Loucy (cell line): ENCODE data around the gene C17orf113.

Source experiments
- H2AFZ ChIP-seq: fragments of 200-600 bp; sonication (generic); 2 replicates; pipeline ENCODE4 v1.6.0; 2016; ENCODE audit warnings: antibody characterized with exemption, mild to moderate bottlenecking, low read length, moderate library complexity
- H3F3A ChIP-seq: fragments of 200-600 bp; 2 replicates; pipeline ENCODE4 v1.6.0; 2016; ENCODE audit warnings: antibody characterized with exemption, low read depth, mild to moderate bottlenecking
- H3K27me3 ChIP-seq: fragments of 200-600 bp; sonication (generic); 2 replicates; pipeline ENCODE4 v1.6.1; 2014; ENCODE audit warnings: low read length, mild to moderate bottlenecking; ENCODE audit not compliant: insufficient read depth, poor library complexity, severe bottlenecking
- H3K36me3 ChIP-seq: fragments of 200-600 bp; sonication (generic); 2 replicates; pipeline ENCODE4 v1.6.1; 2016; ENCODE audit warnings: low read length; ENCODE audit not compliant: insufficient read depth
- H3K4me1 ChIP-seq: fragments of 200-600 bp; sonication (generic); 2 replicates; pipeline ENCODE4 v1.5.1; 2014; ENCODE audit warnings: low read length, mild to moderate bottlenecking; ENCODE audit not compliant: insufficient read depth, poor library complexity, severe bottlenecking
- H3K4me2 ChIP-seq: fragments of 200-600 bp; sonication (generic); 2 replicates; pipeline ENCODE4 v1.6.0; 2014; ENCODE audit warnings: antibody characterized with exemption, low read length, low read depth, mild to moderate bottlenecking; ENCODE audit not compliant: poor library complexity, severe bottlenecking
- H3K4me3 ChIP-seq: fragments of 200-600 bp; sonication (generic); 2 replicates; pipeline ENCODE4 v1.5.1; 2014; ENCODE audit warnings: low read length, mild to moderate bottlenecking, mixed read lengths; ENCODE audit not compliant: poor library complexity, severe bottlenecking
- H3K79me2 ChIP-seq: fragments of 200-600 bp; sonication (generic); 2 replicates; pipeline ENCODE4 v1.6.1; 2014; ENCODE audit warnings: low read length; ENCODE audit not compliant: insufficient read depth
- H3K9ac ChIP-seq: fragments of 200-600 bp; sonication (generic); 2 replicates; pipeline ENCODE4 v1.6.0; 2014; ENCODE audit warnings: mild to moderate bottlenecking, low read depth, low read length, moderate library complexity; ENCODE audit not compliant: poor library complexity, severe bottlenecking
- H3K9me2 ChIP-seq: fragments of 200-600 bp; sonication (generic); replicated peaks from 2 replicates; pipeline ENCODE4 v1.6.1; 2016; ENCODE audit warnings: low read depth, low read length, mixed read lengths
- H3K9me3 ChIP-seq: fragments of 200-600 bp; sonication (generic); 2 replicates; pipeline ENCODE4 v1.6.1; 2014; ENCODE audit warnings: mild to moderate bottlenecking, antibody characterized with exemption, low read length, low read depth; ENCODE audit not compliant: insufficient read depth
- H4K20me1 ChIP-seq: fragments of 200-600 bp; sonication (generic); 2 replicates; pipeline ENCODE4 v1.6.0; 2014; ENCODE audit warnings: antibody characterized with exemption, low read length, mild to moderate bottlenecking; ENCODE audit not compliant: insufficient read depth, poor library complexity, severe bottlenecking
- EZH2phosphoT487 ChIP-seq: fragments of 200-600 bp; IDR thresholded peaks from 2 replicates; pipeline ENCODE4 v1.6.1; 2018; ENCODE audit warnings: antibody characterized with exemption, mild to moderate bottlenecking, moderate library complexity, borderline replicate concordance
- TF ChIP-seq, protein P1 (sequence below): fragments of 200-600 bp; sonication (generic); conservative IDR thresholded peaks from 2 replicates; pipeline ENCODE4 v1.5.1; 2014; ENCODE audit warnings: mild to moderate bottlenecking, antibody characterized with exemption, low read length

Gene C17orf113

DNA sequence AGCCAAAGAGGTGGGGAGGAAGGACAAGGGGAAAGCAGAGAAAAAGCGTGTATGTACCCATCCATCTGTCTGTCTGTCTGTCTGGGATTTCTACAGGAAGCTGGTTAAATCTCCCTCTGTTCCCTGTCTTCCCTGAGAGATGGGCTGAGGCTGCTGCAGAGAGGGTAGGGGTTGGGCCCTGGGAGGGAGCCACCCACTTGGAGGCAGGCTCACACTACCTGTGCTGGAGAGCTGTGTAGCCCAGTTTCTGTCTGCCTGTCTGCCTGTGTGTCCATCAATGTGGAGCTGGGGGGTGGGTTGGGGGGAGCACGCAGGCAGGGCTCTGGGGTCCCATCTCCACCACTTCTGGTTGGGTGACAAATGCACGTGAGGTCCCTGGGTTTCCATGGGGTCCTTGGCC, 18.6 kb upstream of the C17orf113 start:
- no peaks in the 10 kb centered on the region for H3K9me3 ChIP-seq
- no peaks in the 10 kb centered on the region for H3K36me3 ChIP-seq
- H3K4me1 ChIP-seq, result peaks cover 31% of the 10 kb centered on the region
- no peaks in the 10 kb centered on the region for H4K20me1 ChIP-seq
- H3K79me2 ChIP-seq, result peaks cover 18% of the 10 kb centered on the region; the same call in 1 of the 2 replicates
- no peak overlapping the region for H3K4me2 ChIP-seq
- no peaks in the 10 kb centered on the region for H3F3A ChIP-seq
- TF ChIP-seq, protein P1, sequence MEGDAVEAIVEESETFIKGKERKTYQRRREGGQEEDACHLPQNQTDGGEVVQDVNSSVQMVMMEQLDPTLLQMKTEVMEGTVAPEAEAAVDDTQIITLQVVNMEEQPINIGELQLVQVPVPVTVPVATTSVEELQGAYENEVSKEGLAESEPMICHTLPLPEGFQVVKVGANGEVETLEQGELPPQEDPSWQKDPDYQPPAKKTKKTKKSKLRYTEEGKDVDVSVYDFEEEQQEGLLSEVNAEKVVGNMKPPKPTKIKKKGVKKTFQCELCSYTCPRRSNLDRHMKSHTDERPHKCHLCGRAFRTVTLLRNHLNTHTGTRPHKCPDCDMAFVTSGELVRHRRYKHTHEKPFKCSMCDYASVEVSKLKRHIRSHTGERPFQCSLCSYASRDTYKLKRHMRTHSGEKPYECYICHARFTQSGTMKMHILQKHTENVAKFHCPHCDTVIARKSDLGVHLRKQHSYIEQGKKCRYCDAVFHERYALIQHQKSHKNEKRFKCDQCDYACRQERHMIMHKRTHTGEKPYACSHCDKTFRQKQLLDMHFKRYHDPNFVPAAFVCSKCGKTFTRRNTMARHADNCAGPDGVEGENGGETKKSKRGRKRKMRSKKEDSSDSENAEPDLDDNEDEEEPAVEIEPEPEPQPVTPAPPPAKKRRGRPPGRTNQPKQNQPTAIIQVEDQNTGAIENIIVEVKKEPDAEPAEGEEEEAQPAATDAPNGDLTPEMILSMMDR, result no peak
- TF ChIP-seq EZH2phosphoT487, result no peak
- H2AFZ ChIP-seq, result no peak overlapping the region
- no peaks in the 10 kb centered on the region for H3K27me3 ChIP-seq
- H3K4me3 ChIP-seq, result no peak overlapping the region
- no peaks in the 10 kb centered on the region for H3K9me2 ChIP-seq
- H3K9ac ChIP-seq, result no peak overlapping the region

DNA sequence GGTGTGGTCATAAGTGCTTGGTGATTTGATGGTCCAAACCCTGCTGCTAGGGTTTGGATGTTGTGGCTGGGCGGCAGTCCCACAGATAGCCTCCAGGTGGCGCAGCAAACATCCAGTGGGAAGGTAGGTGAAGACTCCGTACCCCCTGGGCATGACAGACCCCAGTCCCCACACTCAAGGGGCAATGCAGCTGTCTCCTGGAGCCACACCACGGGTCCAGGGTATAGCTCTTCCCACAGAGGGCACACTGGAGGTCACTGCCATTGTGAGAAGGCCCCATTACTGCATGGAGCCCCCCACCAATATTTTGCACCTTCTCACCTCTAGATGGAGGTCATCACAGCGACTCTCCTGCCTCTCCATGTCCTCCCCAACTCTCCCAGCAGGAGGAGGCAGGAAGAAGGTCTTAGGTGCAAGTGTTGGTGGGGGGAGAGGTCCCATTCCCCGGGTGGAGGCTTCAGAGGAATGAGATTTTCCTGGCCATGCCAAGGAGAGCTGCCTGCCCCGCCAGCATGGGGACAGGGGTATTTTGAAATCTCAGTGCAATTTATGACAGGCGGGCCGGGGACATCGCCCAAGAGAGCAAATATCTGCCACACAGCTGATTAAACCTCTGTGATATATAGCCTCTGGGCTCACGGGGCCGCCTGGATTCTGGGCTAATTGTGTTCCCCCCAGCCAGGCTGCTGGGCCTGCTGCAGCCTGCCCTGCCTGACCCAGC, 17.1 kb upstream of the C17orf113 start:
- Histone ChIP-seq H3K4me1 (peaks cover 22% of the 10 kb centered on the region), H3K4me3 (no peak overlapping the region), H3K27me3 (no peaks in the 10 kb centered on the region), H4K20me1 (no peaks in the 10 kb centered on the region), H3K9ac (no peak overlapping the region), H3F3A (no peaks in the 10 kb centered on the region), H3K79me2 (peaks cover 3% of the 10 kb centered on the region; the same call in 1 of the 2 replicates), H3K9me3 (no peaks in the 10 kb centered on the region), H2AFZ (no peak overlapping the region; the same call in 1 of the 2 replicates), H3K36me3 (no peaks in the 10 kb centered on the region), H3K4me2 (no peak overlapping the region), H3K9me2 (no peaks in the 10 kb centered on the region)
- no peak for TF ChIP-seq EZH2phosphoT487
- TF ChIP-seq, protein P1, result peak; percentile 98

DNA sequence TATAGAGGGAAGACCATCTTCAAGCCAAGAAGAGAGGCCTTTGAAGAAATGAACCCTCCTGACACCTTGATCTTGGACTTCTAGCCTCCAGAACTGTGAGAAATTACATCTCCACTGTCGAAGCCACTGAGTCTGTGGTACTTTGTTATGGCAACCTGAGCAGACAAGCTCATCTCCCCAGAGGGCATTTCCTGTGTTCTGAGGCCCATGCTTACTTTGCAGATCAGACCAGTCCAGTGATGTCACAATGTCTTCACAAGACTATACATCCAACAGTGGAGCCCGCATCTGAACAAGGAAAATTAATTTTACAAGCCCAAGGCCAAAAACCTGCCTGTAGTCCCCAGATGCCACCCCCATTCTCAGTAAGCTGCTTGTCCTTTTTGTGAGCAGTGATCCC, 14.8 kb upstream of the C17orf113 start:
- no peaks in the 10 kb centered on the region for H3K9me2 ChIP-seq
- TF ChIP-seq, protein P1, result no peak
- no peak for TF ChIP-seq EZH2phosphoT487
- no peaks in the 10 kb centered on the region for H3K27me3 ChIP-seq
- H4K20me1 ChIP-seq, result no peaks in the 10 kb centered on the region
- no peak overlapping the region for H3K4me2 ChIP-seq
- no peak overlapping the region for H3K9ac ChIP-seq
- no peak overlapping the region for H3K4me3 ChIP-seq
- peaks cover 9% of the 10 kb centered on the region for H3K4me1 ChIP-seq
- no peaks in the 10 kb centered on the region for H3F3A ChIP-seq
- no peak overlapping the region for H2AFZ ChIP-seq
- H3K9me3 ChIP-seq, result no peaks in the 10 kb centered on the region
- H3K79me2 ChIP-seq, result no peaks in the 10 kb centered on the region
- H3K36me3 ChIP-seq, result no peaks in the 10 kb centered on the region
